ENCODE results near the gene RSPRY1. TPM values are rescaled to one million over a fixed set of nuclear protein-coding genes. Genes with fewer than 3 reads are reported as not detected.

RSPRY1 gene
- total RNA-seq, 4 donors from 2014 or later, result 20.4 to 28.5 (median 24.6) TPM

DNA sequence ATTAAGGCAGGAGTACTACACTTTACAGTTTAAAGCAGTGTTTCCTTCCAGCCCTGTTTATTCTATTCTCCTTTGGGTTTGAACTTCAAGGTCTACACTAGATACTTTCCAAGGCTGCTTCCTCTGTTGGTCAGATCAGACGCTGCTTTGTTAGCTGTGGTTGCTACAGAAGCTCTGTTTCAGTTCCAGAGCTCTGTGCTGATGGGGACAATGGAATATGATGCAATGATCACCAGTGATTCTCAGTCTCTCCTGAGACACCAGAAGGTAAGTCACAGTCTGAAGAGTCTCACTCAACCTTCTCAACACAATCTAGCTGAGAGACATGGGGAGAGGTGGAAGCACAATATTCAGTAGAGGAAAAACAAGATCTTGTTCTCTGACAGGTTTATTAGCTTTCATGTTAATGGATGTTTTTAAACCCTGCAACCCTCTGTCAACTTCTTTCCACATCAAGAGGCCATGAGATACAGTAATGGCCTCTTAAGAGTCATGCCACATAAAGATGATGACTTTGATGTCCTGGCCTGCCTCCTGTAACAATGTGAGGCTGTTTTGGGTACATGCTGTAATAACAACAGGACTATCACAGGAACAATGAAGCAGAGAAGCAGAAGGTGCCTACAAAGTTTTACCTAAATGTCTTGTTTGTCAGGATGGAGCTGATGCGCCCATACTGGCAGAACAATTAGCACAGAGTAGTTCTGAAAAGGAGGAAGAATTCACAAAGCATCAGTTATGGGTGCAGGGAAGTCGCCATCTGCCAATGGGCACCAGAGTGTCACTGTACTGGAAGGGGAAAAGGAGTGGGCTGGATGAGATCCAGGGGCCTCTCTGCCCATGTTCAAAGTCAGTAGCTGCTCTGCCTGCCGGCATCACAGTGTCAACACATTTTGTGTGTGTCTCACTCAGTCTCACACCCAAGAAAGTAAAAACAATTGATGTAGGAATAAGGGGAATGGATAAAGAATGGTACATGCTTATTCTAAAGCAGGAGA lies 33.7 kb upstream of the RSPRY1 start:
- no peak for DNase-seq (ENCODE audit: low spot score in 2 of 2)

DNA sequence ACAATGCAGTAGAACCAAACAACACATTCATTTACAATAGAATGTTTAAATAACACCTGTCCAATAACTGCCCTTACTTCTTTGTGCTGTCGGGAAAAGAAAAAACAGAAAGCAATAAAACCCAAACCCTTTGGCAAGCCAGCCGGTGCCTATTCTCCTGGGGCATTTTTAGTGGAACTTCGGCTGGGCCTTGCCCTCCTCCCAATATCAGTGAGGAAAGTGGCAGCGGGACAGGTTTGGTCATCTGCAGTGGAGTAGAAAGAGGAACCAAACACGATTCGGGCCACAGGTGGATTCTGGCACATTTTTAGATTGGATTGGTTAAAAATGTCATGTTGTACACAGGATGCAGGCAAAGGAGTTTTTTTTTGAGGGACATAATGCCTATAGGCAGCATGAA lies 32.3 kb upstream of the RSPRY1 start:
- TF ChIP-seq CTCF (IDR thresholded peaks at IDR 0.05) (no peak), POLR2A (IDR thresholded peaks at IDR 0.05) (no peak)
- H3K4me1 ChIP-seq, result peaks cover 0 to 6% (median 0%) of the 10 kb centered on the region in 4 donors
- DNase-seq (ENCODE audit: low spot score in 2 of 2), result no peak

More for the DNA sequence above, 33.7 kb upstream of the RSPRY1 start:
- Histone ChIP-seq H3K4me3 (no peak overlapping the region), H3K9me3 (no peaks in the 10 kb centered on the region), H3K27ac (no peak overlapping the region), H3K27me3 (no peaks in the 10 kb centered on the region), H3K36me3 (peaks cover 0 to 68% (median 19%) of the 10 kb centered on the region in 3 donors), H3K4me1 (peaks cover 0 to 21% (median 2%) of the 10 kb centered on the region in 4 donors)
- 78 to 82% methylated on average over 4 of the region's 4 CpGs for WGBS, 2 donors
- TF ChIP-seq EP300 (IDR thresholded peaks at IDR 0.05) (no peak), CTCF (IDR thresholded peaks at IDR 0.05) (no peak)

DNA sequence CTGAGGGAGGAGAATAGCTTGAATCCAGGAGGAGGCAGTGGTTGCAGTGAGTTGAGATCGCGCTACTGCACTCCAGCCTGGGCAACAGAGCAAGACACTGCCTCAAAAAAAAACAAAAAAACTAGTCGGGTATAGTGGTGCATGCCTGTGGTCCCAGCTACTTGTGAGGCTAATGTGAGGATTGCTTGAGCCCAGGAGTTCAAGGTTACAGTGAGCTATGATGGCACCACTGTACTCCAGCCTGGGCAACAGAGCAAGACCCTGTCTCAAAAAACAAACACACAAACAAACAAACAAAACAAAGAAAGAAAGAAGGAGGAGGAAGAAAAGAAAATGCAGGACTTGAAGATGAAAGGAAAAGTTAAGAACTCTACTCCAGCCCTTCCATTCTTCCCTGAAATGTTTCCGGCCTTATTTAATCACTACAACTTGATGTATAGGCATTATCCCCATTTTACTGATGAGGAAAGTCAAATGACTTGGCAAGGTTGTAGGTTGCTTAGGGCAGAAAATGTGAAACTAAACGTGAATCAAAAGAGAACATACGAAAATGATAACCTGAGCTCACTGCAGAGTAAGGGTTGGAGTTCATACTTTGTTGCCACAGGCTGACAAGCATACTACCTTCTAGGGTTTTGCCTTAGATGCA lies 30.3 kb upstream of the RSPRY1 start:
- H3K27me3 ChIP-seq, result no peaks in the 10 kb centered on the region
- no peak for DNase-seq (ENCODE audit: low spot score in 2 of 2)
- WGBS, 2 donors, result 81 to 92% methylated on average over 6 of the region's 6 CpGs
- H3K4me1 ChIP-seq, result peaks cover 0 to 6% (median 0%) of the 10 kb centered on the region in 4 donors
- no peak for TF ChIP-seq POLR2A (IDR thresholded peaks at IDR 0.05)
- TF ChIP-seq CTCF (IDR thresholded peaks at IDR 0.05), result no peak
- no peak for TF ChIP-seq EP300 (IDR thresholded peaks at IDR 0.05)
- peaks cover 0 to 76% (median 19%) of the 10 kb centered on the region in 3 donors for H3K36me3 ChIP-seq
- H3K27ac ChIP-seq, result no peak overlapping the region
- no peaks in the 10 kb centered on the region for H3K9me3 ChIP-seq
- no peak overlapping the region for H3K4me3 ChIP-seq

More for the DNA sequence above, 32.3 kb upstream of the RSPRY1 start:
- H3K36me3 ChIP-seq, result peaks cover 0 to 79% (median 19%) of the 10 kb centered on the region in 3 donors
- H3K27ac ChIP-seq, result no peak overlapping the region
- H3K27me3 ChIP-seq, result no peaks in the 10 kb centered on the region
- no peak overlapping the region for H3K4me3 ChIP-seq
- 74 to 77% methylated on average over 6 of the region's 6 CpGs for WGBS, 2 donors
- H3K9me3 ChIP-seq, result no peaks in the 10 kb centered on the region

DNA sequence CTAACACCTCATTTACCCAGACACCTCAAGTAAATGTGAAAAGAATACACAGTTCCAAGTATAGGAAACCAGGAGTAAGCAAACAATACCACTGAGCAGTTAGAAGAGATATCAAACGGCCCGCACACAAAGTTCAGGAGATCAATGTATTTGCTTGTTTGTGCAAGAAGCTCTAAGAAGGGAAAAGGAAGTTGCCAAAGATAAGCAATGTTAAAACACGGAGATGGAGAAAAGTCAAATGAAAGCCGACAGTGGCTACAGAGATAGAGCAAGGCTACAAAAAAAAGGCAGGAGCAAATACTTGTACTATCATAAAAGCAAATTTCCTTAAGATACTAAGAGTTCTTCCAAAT lies 29.8 kb upstream of the RSPRY1 start:
- Histone ChIP-seq H3K4me1 (peaks cover 0 to 3% (median 0%) of the 10 kb centered on the region in 4 donors), H3K9me3 (no peaks in the 10 kb centered on the region), H3K27ac (no peak overlapping the region), H3K36me3 (peaks cover 0 to 78% (median 19%) of the 10 kb centered on the region in 3 donors), H3K27me3 (no peaks in the 10 kb centered on the region), H3K4me3 (no peak overlapping the region)
- TF ChIP-seq POLR2A (IDR thresholded peaks at IDR 0.05) (no peak), CTCF (IDR thresholded peaks at IDR 0.05) (no peak), EP300 (IDR thresholded peaks at IDR 0.05) (no peak)
- WGBS, 2 donors, result 71 to 86% methylated on average over 4 of the region's 4 CpGs
- no peak for DNase-seq (ENCODE audit: low spot score in 2 of 2)

DNA sequence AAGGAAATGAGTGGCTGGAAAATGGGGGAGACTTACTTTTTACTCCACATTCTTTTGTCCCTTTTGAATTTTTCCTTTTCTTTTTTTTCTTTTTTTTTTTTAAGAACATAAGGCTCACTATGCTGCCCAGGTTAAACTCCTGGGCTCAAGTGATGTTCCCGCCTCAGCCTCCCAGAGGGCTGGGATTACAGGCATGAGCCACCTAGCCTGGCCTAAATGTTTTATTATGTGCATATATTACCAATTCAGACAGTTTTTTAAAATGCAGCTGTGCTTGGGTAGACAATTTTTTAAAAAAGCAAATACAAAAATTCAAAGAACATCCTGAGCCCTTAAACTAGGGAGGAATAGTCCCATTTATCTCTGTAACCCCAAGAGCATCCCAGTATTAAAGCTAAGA lies 28.6 kb upstream of the RSPRY1 start:
- WGBS, 2 donors, result 93 to 100% methylated on average over 1 of the region's 1 CpG
- Histone ChIP-seq H3K4me3 (no peak overlapping the region), H3K27ac (no peak overlapping the region), H3K36me3 (peaks cover 0 to 84% (median 19%) of the 10 kb centered on the region in 3 donors), H3K27me3 (no peaks in the 10 kb centered on the region), H3K4me1 (peaks cover 0 to 3% (median 0%) of the 10 kb centered on the region in 4 donors), H3K9me3 (no peaks in the 10 kb centered on the region)
- DNase-seq (ENCODE audit: low spot score in 2 of 2), result no peak
- TF ChIP-seq EP300 (IDR thresholded peaks at IDR 0.05) (no peak), CTCF (IDR thresholded peaks at IDR 0.05) (no peak), POLR2A (IDR thresholded peaks at IDR 0.05) (no peak)

All from tibial nerve (tissue), 4 donors.